Measurements from ENCODE around the gene WASF1.
A peak's percentile ranks its signal among the peaks of the same experiment; 100 is the strongest.
"Not testable (repeated sequence)": the region's sequence is repeated elsewhere in the genome, so short reads cannot be mapped to it uniquely, and the experiment has no call there.

WASF1 gene

DNA sequence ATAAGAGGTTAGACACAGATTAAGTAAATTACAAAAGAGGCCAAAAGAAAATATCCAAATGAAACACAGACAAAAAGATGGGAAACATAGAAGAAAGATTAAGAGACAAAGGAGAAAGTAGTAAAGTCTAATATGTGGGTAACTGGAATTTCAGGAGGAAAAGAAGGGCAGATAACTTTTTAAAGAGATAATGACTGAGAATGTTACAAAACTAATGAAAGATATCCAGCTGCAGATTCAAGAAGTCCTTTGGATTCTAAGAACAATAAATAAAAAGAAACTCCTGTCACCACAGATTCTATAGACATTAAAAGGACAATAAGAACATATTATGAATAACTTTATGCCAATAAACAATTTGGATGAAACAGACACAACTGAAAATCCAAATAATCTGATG, 90.1 kb downstream of the WASF1 start:
- DNase-seq (ENCODE audit: low spot score), result no peak

- no peak for DNase-seq (ENCODE audit: low spot score)
Observed at GRCh38 chr6:110085285-110085684, 94.2 kb downstream of the WASF1 start.

- no peak for DNase-seq (ENCODE audit: low spot score)
Observed at GRCh38 chr6:110083875-110084585, 95.4 kb downstream of the WASF1 start.

GRCh38 chr6:110075406-110075805, 104.1 kb downstream of the WASF1 start:
- DNase-seq (ENCODE audit: low spot score), result no peak

DNA sequence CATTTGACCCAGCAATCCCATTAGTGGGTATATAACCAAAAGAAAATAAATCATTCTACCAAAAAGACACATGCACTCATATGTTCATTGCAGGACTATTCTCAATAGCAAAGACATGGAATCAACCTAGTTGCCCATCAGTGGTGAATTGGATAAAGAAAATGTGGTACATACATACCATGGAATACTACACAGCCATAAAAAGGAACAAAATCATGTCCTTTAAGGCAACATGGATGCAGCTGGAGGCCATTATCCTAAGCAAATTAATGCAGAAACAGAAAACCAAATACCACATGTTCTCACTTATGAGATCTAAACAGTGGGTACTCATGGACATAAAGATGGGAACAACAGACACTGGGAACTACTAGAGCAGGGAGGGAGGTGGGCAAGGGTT, 106.0 kb downstream of the WASF1 start:
- DNase-seq (ENCODE audit: low spot score), result not testable (repeated sequence)

DNA sequence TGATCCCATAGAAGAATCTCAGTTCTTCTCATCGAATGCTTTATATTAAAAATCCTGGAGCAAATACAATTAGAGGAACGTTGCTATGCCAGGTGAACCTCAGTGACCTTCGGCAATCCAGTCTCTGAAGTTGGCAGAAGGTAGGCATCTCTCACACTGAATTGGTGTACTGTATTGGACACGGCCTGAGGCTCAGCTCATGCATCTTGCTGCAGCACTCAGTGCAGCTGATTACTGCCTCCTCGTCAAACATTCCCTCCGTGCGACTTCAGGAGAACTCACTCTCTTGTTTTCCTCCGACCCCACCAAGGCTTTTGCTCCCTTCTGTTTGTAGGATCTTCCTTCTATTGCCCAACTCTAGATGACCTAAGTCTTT, 110.9 kb downstream of the WASF1 start:
- DNase-seq (ENCODE audit: low spot score), result no peak

DNA sequence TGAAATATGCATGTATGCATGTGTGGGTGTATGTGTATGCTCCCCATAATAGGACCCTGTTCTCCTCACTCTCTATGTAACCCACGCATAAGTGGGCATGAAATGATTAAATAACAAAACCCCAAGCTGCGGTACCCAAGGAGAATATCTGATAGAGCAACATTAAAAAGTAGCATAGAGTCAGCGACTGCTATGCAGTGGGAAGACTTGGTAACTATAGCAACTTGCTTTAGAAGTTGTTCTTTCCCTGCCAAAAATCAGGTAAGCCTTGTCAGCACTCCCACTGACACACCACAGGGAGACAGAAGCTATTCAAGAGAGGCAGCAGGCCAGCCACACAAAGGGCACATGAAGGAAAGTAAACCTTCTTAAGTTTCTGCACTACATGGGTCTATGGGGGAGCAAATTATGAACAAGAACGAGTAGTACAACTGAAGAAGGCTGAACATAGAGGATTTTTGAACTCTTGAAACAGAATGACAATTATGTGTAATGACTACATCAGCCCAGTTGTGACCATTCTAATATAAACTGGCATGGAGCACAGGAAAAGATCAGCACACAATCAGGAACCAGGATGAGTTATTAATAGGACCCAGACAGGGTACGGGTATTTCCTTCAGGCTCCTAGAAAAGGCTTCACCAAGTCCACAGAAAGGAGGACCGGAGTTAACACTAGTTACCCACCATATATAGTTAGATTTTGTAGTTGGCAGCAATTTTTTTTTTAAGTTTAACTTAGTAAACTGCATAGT, 111.5 kb downstream of the WASF1 start:
- DNase-seq (ENCODE audit: low spot score), result no peak

GRCh38 chr6:110064744-110065524, 114.5 kb downstream of the WASF1 start:
- DNase-seq (ENCODE audit: low spot score), result no peak

- DNase-seq (ENCODE audit: low spot score), result no peak
Observed at GRCh38 chr6:110063594-110064263, 115.7 kb downstream of the WASF1 start.

GRCh38 chr6:110055387-110055735, 124.1 kb downstream of the WASF1 start:
- DNase-seq (ENCODE audit: low spot score), result no peak

DNA sequence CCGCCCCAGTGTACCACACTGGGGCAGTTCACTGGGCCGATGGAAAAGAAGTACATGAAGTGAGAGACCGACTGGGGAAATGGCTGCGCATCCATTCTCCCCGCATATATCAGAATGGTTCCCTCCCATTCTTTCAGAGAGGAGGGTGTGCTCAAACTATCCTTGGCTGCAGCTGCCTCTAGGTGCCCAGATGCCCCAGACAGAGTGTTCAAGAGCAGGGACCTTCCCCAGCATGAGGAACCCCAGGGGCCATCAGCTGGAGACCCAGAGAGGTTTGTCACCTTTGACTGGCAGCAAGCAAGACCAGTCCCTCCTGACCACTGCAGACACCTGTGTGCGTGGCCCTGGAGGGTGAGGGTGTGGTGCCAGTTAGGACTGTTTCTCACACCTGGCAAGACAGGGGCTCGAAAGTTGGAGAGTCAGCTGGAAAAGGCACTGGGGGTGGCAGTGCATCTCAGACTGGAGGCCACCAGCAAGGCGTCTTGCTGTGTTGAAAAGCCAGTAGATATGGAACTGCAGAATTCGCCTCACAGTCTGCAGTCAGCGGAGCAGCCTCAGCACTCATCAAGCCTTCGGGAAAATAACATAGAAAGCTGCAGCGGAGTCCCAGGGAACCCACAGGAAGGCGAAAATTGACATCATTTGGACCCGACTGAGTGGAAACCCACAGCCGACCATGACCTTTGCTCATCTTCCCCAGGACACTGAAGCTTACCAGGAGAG, 124.6 kb downstream of the WASF1 start:
- DNase-seq (ENCODE audit: low spot score), result no peak

DNA sequence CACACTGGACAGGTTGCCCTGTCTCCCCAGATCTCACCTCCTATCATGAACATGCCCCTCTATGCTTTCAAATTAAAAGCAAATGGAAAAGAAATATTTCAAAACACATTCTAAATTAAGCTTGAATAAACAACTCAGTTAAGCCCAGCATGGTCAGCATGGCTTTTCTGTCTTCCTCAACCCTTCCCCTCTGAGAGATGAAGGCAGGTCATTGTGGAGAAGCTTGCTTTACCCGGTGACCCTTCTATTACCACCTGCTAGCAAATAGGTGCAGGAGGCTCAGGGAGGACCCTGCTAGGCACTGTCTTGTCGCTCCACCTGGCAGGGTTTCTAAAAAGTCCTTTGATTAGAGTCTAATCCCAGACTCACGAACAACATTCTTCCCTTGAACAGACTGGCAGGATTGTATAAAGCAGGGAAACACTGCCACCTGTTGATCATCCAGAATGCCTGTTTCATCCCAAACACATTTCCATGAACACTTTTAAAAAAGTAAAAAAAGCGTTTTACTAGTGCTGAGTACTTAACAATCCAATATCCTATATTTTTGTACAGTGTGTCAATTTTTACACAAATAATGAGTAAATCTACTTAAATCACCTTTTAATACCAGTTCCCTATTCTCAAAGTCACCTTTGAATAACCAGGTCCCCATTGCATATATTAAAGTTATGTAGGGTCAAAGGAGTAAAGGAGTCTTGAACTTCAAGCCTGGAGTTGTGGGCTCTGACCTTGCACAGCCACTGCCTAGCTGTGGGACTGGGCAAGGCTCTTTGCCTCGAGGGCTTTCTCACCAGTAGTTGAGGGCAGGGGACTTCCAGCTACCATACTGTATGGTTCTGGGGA, 125.9 kb downstream of the WASF1 start:
- peak; percentile 54 for DNase-seq (ENCODE audit: low spot score)

DNA sequence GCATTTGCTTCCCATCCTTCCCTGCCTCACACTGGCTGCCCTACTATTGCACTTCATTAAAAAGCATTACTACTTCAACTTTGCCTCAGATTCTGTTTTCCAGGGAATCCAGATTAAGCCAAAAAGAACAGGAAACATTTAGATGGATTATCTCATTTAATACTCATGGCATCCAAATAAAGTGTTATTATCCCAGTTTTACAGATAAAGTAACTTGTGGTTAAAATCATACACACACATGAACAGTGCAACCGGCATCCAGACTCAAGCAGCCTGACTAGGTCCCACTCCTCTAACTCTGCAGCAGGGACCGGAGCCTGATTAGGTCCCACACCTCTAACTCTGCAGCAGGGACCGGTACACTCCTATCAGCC, 129.0 kb downstream of the WASF1 start:
- DNase-seq (ENCODE audit: low spot score), result no peak
